GM10266 (cell line): ENCODE results near the gene BCAS4.
"Not testable (repeated sequence)": the region's sequence is repeated elsewhere in the genome, so short reads cannot be mapped to it uniquely, and the experiment has no call there.

Source experiments
- DNase-seq: peaks from one replicate; pipeline ENCODE4 v3.0.0; 2012; ENCODE audit errors: extremely low spot score
- TF ChIP-seq, protein P1 (sequence below): IDR thresholded peaks from 2 replicates; pipeline ENCODE4 v1.5.1; 2012; ENCODE audit warnings: mild to moderate bottlenecking, low read depth; ENCODE audit not compliant: control insufficient read depth, insufficient read depth; ENCODE audit errors: missing control alignments

BCAS4 gene

DNA sequence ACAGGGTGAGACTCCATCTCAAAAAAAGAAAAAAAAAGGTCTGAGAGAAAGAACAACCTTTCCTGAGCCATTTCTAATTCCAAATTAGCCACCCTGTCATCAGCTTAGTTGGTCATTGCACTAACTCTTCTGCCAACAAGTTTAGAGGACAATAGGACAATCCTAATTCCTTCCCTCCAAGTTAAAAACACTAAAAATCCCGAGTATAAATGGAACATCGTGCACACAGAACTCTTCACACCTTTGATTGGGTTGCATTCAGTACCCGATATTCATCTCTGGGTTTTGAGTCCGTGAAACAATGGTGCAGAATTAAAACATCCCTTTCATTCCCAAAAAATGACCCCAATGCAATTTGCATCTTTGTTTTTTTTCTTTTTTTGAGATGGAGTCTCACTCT is 40.4 kb upstream of the BCAS4 start:
- DNase-seq: no peak
- TF ChIP-seq, protein P1, sequence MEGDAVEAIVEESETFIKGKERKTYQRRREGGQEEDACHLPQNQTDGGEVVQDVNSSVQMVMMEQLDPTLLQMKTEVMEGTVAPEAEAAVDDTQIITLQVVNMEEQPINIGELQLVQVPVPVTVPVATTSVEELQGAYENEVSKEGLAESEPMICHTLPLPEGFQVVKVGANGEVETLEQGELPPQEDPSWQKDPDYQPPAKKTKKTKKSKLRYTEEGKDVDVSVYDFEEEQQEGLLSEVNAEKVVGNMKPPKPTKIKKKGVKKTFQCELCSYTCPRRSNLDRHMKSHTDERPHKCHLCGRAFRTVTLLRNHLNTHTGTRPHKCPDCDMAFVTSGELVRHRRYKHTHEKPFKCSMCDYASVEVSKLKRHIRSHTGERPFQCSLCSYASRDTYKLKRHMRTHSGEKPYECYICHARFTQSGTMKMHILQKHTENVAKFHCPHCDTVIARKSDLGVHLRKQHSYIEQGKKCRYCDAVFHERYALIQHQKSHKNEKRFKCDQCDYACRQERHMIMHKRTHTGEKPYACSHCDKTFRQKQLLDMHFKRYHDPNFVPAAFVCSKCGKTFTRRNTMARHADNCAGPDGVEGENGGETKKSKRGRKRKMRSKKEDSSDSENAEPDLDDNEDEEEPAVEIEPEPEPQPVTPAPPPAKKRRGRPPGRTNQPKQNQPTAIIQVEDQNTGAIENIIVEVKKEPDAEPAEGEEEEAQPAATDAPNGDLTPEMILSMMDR: no peak

DNA sequence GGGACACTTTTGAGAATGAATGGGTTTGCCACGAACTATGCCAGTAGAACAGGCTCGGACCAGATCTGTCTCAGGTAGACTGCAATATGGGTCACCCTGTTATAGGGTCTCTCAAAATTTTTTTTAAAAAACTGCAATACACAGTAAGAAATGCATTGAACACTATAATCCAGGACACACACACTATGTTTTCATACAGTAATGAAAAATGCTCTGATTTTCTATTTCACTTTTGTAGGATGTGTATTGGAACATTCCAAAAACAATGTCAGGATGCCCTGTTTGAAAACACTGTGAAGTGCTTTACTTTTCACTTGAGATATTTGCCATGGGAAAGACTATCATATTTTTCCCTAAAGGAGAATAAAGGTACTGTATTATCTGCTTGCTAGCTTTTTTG is 38.4 kb upstream of the BCAS4 start:
- no peak for DNase-seq
- TF ChIP-seq, protein P1: no peak

DNA sequence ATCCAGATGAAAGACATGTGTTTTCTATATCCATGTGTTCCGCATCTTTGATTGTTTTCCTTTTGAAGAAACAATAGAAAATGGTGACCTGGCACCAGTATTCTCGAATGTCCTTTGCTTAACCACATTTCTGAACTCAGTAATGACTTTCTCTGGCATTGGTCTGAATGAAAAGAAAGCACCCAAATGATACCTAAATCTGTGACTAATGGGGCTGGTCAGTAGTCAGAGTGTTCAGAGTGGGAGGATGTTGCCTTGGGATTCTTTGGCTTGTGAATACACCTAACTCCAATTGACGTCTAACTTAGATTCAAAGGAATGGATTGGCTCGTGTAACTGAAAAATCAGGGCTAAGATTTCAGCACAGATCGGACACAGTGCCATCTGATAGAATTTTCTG is 36.4 kb upstream of the BCAS4 start:
- TF ChIP-seq, protein P1: no peak
- DNase-seq: no peak

DNA sequence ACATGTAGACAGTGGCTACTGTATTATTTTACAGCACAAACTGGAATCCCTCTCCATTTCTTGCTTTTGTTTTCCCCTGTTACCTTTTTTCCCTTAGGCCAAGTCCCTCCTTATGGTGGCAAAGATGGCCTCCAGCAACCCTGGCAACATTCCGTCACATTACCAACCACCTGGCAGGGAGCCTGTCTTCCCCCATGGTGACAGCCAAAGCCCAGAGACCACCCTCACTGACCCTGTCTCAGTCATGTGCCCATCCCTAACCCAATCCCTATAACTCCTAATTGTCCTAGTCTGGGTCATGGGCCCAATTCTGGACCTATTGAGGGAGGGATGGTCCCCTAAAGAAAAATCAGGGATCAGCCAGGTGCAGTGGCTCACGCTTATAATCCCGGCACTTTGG is 35.9 kb upstream of the BCAS4 start:
- TF ChIP-seq, protein P1: no peak
- no peak for DNase-seq

DNA sequence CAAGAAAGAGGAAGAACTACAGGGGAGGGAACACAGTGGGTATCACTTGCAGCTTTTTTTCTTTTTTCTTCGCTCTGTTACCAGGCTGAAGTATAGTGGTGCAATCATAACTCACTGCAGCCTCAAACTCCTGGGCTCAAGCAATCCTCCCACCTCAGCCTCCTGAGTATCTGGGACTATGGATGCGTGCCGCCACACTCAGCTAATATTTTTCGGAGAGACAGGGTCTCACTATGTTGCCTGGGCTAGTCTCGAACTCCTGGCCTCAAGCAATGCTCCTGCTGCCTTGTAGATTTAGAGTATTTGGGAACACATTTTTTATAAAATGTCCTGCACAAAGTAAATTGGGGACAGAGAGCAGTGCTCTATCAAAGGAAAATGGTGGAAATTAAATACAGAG is 35.2 kb upstream of the BCAS4 start:
- no peak for DNase-seq

DNA sequence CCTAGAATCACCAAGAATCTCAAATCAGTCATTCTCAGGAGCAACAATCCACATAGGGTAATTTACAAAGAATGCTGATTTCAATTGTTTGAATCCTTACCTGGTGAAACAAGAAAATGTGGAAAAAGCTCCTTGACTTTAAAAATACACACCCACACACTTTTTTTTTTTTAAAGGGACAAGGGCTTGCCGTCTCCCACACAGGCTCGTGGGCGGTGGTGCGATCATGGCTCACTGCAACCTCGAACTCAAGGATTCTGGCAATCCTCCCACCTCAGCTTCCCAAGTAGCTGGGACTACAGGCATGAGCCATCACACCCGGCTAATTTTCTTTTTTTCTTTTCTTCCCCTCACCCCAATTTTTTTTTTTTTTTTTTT is 32.8 kb upstream of the BCAS4 start:
- TF ChIP-seq, protein P1: no peak
- DNase-seq: no peak

More for the DNA sequence above, 35.2 kb upstream of the BCAS4 start:
- TF ChIP-seq, protein P1: no peak

DNA sequence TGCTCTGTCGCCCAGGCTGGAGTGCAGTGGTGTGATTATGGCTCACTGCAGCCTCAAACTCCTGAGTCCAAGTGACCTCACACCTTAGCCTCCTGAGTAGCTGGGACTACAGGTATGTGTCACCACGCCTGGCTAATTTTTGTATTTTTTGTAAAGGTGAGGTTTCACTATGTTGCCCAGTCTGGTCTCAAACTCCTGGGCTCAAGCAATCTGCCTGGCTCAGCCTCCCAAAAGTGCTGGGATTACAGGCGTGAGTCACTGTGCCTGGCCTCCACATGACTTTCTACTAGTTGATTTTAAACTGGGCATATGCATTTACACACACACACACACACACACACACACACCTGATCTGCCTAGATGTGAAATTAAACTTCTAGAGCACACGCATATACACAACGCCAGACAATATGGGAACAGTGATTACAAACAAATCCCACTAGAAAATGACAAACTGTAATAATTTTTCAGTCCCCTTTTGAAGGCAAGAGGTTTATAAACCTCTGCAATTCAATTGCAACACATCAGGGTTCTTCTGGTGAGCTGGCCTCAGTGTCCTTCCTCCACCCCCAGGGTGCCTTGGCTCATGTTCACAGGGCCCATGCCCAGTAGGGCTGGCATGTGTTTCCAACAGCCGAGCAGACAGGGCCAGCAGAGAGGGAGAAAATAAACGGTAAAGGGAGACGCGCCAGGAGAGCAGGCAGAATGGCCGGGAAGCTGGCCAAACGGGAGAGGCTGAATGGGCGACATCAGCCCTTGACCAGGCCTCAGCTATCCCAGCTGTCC is 32.2 kb upstream of the BCAS4 start:
- no peak for DNase-seq
- TF ChIP-seq, protein P1: no peak

DNA sequence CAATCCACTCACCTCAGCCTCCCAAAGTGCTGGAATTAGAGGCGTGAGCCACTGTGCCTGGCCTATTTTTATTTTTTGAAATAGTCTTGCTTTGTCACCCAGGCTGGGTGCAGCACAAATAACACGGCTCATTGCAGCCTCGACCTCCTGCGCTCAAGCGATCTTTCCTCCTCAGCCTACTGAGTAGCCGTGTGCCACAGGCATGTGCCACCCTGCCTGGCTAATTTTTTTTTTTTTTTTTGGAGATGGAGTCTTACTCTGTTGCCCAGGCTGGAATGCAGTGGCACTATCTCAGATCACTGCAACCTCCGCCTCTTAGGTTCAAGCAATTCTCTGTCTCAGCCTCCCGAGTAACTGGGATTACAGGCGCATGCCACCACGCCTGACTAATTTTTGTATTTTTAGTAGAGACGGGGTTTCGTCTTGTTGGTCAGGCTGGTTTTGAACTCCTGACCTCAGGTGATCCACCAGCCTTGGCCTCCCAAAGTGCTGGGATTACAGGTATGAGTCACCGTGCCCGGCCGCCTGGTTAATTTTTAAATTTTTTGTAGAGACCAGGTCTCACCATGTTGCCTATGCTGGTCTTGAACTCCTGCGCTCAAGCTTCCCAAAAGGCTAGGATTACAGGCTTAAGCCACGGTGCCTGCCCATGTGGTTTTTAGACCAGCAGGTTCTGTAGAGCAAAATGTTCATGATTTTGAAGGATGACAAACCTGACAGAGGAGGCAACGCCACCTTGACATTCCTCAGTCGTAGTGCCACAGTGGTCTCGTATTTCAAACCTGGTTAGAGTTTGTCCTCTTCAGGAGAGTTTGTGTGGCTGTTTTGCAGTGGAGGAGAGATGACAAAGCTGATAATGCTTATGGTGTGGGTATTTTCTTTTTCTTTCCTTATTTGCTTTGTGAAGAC is 31.1 kb upstream of the BCAS4 start:
- not testable (repeated sequence) for DNase-seq

DNA sequence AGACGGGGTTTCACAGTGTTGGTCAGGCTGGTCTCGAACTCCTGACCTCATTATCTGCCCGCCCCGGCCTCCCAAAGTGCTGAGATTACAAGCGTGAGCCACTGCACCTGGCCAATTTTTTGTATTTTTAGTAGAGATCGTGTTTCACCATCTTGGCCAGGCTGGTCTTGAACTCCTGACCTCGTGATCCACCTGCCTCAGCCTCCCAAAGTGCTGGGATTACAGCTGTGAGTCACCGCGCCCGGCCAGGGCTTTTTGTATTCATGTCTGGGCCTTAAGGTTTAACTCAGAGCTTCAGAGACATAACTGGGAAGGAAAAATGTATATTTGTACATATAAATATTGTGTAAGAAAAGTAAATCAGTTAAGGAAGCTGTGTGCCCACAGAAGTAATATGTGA is 29.6 kb upstream of the BCAS4 start:
- not testable (repeated sequence) for DNase-seq
